Erythroblast (primary cell): Measurements from ENCODE around the gene DMKN.

Experiments used
- GATA1 ChIP-seq: IDR thresholded peaks from 2 replicates; pipeline ENCODE4 v1.6.1; 2011; ENCODE audit warnings: low read depth, mild to moderate bottlenecking, control low read depth, low read length, moderate library complexity
- POLR2A ChIP-seq: IDR thresholded peaks from 2 replicates; pipeline ENCODE4 v1.6.1; 2011; ENCODE audit warnings: mild to moderate bottlenecking, low read length

DNA sequence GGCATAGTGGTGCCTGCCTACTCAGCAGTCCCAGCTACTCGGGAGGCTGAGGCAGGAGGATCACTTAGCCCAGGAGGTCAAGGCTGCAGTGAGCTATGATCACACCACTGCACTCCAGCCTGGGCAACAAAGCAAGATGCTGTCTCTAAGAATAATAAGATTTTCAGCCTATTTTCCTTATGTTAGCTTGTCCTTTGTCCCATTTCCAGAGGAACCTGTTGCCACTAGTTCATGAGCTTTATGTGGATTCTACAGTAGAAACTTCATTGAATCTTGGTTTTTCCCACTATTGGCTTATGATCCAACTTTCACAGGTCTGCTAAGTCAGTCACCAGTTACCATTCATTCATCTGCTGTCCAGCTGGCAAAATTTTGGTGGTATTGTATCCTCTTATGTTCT, 47.2 kb downstream of the DMKN start:
- no peak for TF ChIP-seq POLR2A
- no peak for TF ChIP-seq GATA1
